ENCODE data around the gene KIF2C.

DNA sequence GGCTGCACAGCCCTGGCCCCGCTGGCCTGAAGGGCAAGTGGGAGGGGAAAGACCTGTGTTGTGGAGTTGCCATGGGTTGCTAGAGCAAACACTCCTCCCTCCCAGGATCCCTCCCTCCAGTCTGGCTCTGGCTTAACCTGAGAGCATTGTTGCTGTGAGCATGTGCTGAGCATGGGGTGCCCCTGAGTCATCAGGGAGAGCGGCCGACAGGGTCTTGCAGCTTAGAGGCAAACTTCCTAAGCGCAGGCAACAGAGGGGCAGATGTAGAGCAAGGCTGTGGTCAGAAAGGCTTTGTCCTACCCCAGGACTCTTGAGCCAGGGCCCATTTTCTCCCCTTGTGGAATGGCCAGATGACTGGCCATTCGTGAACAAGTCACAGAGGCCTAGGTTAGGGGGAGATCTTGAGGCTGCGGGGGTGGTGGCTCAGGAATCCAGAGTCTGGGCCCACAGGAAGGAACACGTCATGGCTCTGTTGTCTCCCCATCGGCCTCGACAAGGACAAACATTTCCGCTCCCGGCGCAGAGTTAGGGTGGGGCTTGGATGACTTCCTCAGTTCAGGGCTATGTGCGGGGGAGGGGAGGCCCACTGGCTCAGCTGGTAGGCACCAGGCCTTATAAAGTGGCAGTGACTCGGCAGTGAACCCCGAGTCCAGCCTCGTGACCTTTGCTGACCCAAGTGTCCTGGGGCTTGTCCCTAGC, 67.9 kb downstream of the KIF2C start:
- TF ChIP-seq POLR2A (IDR thresholded peaks at IDR 0.05; ENCODE audit: low read depth, low read length) (peak; percentile 78), RFX5 (IDR thresholded peaks at IDR 0.05; ENCODE audit: low read depth, low read length) (0 out of 2 replicates have a peak, but pooled peaks have one; percentile 14), MAZ (IDR thresholded peaks at IDR 0.05; ENCODE audit: borderline replicate concordance, low read depth, low read length) (peak; percentile 92)
- TF ChIP-seq, protein P1, sequence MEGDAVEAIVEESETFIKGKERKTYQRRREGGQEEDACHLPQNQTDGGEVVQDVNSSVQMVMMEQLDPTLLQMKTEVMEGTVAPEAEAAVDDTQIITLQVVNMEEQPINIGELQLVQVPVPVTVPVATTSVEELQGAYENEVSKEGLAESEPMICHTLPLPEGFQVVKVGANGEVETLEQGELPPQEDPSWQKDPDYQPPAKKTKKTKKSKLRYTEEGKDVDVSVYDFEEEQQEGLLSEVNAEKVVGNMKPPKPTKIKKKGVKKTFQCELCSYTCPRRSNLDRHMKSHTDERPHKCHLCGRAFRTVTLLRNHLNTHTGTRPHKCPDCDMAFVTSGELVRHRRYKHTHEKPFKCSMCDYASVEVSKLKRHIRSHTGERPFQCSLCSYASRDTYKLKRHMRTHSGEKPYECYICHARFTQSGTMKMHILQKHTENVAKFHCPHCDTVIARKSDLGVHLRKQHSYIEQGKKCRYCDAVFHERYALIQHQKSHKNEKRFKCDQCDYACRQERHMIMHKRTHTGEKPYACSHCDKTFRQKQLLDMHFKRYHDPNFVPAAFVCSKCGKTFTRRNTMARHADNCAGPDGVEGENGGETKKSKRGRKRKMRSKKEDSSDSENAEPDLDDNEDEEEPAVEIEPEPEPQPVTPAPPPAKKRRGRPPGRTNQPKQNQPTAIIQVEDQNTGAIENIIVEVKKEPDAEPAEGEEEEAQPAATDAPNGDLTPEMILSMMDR (conservative IDR thresholded peaks at IDR 0.05; ENCODE audit: low read depth, low read length), result no peak

Data from IMR-90 (cell line).